Stimulated activated CD8-positive, alpha-beta memory T cell treated with anti-CD3 and anti-CD28 coated beads, Interleukin-4, amount 100 ng/mL, for 1 hour (primary cell): Measurements from ENCODE around the gene SCG2.
"Not testable (repeated sequence)": the region's sequence is repeated elsewhere in the genome, so short reads cannot be mapped to it uniquely, and the experiment has no call there.

Experiments used
- DNase-seq, 2 donors: peaks; one replicate each; pipeline ENCODE4 v3.0.0-alpha.2; 2020; ENCODE audit warnings: low read depth in 2 of 2, low spot score in 1 of 2

The SCG2 gene

GRCh38 chr2:223613017-223613950 lies 11.1 kb upstream of the SCG2 start:
- DNase-seq = no peak

GRCh38 chr2:223612501-223612900 lies 10.3 kb upstream of the SCG2 start:
- DNase-seq = no peak

DNA sequence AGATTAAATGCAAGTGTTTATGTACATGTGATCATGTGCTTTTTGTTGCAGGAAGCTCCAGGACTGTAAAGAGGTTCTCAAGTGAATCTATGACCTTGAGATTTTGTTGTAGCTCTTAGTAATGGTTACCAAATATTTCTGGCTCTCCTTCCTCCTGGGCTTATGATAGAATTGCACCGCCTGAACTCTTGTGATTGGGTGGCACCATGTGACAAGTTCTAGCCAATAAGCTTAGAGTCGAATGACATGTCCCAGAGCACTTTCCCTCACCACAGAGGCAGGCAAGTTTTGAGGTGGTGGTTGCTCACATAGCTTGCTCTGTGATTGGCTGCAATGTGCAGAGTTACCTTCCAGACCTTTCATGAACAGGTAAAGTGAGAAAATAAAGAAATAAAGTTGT lies 8.9 kb upstream of the SCG2 start:
- no peak for DNase-seq

DNA sequence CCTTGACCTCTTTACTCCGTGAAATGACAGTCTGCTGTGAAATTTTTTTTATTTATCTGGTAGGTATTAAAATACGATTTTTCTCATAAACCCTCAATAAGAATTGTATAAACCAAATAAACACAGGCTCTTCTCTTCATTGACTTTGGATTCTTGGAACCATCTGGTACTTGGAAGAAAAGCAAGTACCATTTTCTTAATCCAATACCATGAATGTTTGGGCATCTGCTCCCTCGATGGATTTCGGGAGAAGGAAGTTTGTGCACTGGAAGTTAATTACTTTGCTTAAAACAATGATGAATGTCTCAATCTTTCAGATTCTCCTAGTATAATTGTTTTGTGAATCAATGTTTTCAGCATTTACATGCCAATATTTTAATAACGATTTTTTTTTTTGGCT lies 5.3 kb upstream of the SCG2 start:
- no peak for DNase-seq

DNA sequence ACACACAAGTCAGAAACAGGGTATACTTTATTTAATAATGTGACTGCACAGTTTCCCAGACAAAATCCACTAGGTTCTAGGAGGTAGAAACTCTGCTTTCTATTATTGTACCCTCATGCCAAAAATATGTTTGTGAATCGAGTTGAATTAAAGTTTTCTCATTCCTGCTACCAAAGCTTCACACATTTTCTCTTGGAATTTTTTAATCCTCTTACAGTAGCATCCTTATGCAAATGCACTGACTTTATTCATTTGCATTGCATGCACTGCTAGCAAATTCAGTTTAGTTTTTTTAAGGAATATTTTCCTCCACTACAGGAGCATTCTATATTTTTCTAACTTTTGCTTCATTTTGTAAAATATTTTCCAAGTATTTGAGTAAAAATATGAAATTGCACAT lies 4.8 kb upstream of the SCG2 start:
- no peak for DNase-seq

- no peak for DNase-seq
These were observed 2.1 kb upstream of the SCG2 start for GRCh38 chr2:223604231-223604630.

DNA sequence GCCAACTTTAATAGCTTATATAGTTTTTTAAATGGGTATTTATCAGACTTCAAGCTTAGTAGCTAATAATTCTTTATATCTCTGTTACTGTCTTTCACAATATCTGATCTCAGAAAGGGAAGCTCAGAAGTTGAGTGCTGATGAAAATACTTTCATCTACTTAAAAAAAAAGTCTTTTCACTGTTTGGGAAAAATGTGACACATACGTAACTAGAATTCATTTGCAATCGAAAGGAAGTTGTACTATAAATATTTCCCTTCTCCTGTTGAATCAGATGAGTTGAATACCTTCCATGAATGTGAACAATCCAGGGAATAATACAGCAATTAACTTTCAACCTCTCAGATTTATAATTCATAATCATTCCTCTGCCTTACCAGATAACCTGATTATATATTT lies 811 bp upstream of the SCG2 start:
- DNase-seq = no peak

- no peak for DNase-seq
These were observed 1.1 kb downstream of the SCG2 start for GRCh38 chr2:223601018-223601417.

GRCh38 chr2:223599640-223600380 lies 2.4 kb downstream of the SCG2 start:
- no peak for DNase-seq

DNA sequence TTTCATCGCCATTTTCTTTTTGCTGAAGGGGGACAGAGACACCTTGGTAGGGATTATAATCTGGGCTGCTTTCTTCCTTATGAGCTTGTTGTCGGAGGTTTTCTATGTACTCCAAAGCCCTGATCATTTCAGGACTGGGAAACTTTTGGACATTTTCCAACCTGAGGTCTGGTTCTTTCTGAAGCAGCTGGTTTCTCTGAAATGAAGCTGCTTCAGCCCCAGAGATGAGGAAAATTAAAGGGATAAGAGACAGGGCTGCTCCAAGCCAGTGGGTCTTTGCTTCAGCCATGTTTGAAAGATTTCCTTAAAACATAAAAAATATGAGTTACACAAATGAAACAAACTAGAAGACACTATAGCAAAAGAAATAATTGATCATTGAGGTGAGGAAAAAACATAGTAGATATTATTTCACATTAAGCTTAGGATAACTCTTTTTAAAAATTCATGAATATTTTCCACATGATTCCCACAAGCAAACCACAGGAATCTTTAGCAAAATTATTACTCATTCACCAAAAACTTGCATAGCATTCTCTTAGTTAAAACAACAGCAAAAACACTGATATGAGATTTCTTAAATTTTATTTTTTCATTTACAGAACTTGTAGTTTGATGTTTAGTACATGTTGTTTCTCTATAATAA lies 3.0 kb downstream of the SCG2 start:
- no peak for DNase-seq

- DNase-seq = no peak
These were observed 5.1 kb downstream of the SCG2 start for GRCh38 chr2:223597076-223597475.

GRCh38 chr2:223596208-223596607 lies 6.0 kb downstream of the SCG2 start:
- no peak for DNase-seq

DNA sequence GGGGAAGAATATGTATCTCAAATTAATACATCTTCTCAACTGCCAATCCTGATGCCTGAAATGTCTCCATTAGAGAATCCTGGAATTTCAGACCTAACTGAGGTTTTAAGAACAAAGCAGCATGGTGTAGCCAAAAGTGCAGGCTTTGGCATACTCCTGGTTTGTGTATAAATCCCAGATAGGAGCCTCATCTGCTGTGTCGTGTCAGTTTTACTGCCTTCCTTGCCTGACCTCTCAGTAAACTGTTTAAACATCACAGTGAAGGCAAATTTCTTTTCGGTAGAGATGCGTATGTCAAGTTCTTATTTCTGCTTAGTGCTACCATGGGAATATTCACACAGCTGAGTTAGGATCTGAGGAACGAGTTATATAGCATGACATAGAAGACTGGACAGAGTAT lies 7.3 kb downstream of the SCG2 start:
- DNase-seq = no peak

- DNase-seq = no peak
These were observed 7.9 kb downstream of the SCG2 start for GRCh38 chr2:223594259-223594658.

DNA sequence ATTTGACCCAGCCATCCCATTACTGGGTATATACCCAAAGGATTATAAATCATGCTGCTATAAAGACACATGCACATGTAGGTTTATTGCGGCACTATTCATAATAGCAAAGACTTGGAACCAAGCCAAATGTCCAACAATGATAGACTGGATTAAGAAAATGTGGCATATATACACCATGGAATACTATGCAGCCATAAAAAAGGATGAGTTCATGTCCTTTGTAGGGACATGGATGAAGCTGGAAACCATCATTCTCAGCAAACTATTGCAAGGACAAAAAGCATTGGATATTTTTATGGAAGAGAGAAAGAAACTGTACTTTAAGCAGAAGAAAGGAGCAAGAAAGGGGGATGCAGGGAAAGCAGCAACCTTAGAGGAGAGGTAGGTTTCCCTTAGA lies 9.5 kb downstream of the SCG2 start:
- DNase-seq = not testable (repeated sequence)

GRCh38 chr2:223591596-223591995 lies 10.6 kb downstream of the SCG2 start:
- DNase-seq = no peak

- DNase-seq = no peak
These were observed 11.2 kb downstream of the SCG2 start for GRCh38 chr2:223590964-223591363.

- no peak for DNase-seq
These were observed 12.3 kb downstream of the SCG2 start for GRCh38 chr2:223589901-223590300.

DNA sequence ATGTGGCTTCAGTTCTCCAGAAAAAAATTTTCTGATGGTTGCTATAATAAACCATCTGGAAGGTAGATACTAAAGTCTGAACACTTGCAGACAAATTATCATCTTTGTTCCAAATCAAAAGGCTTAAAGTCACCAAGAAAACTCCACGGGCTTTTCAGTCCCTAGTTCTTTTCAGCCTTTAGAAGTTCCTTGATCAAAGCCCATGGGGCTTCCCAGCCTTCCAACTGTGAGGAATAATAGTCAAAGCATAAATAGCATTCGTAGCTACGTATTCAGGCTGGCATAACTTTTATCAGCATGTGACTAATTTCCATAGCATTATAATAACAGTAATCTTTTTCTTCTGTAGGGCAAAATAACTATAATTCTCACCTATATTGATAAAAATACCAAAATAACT lies 13.9 kb downstream of the SCG2 start:
- no peak for DNase-seq

- DNase-seq = no peak
These were observed 14.9 kb downstream of the SCG2 start for GRCh38 chr2:223587301-223587700.

- no peak for DNase-seq
These were observed 15.9 kb downstream of the SCG2 start for GRCh38 chr2:223586261-223586660.

- no peak for DNase-seq
These were observed 16.5 kb downstream of the SCG2 start for GRCh38 chr2:223585666-223586065.
